RPMI7951 (cell line): ENCODE measurements around the gene GPX5. TPM values are rescaled to one million over a fixed set of nuclear protein-coding genes. Genes with fewer than 3 reads are reported as not detected.
"Not testable (repeated sequence)": the region's sequence is repeated elsewhere in the genome, so short reads cannot be mapped to it uniquely, and the experiment has no call there.

ENCODE experiments used
- DNase-seq: peaks from one replicate; pipeline ENCODE4 v3.0.0-alpha.2; 2012; ENCODE audit warnings: low read depth
- total RNA-seq: library from RNA; depleted of rRNA; stranded (reverse); fragments of >200 nt; shearing (Covaris generic); gene quantifications from 2 replicates; pipeline ENCODE4 v1.2.3, GENCODE V29; 2014

Gene GPX5
- total RNA-seq, 1 experiment from 2014 or later = not detected

- not testable (repeated sequence) for DNase-seq
Measured at GRCh38 chr6:28512387-28512786, 13.3 kb upstream of the GPX5 start.

GRCh38 chr6:28515676-28516075 lies 10.0 kb upstream of the GPX5 start, which contains the start of gene GPX6:
TSS of gene GPX6 (minus strand) at chr6:28515793. CDS start at chr6:28515743, 50 bp downstream.
- DNase-seq = no peak

GRCh38 chr6:28517964-28518363 lies 7.7 kb upstream of the GPX5 start:
- no peak for DNase-seq

- no peak for DNase-seq
Measured at GRCh38 chr6:28522594-28523240, 3.0 kb upstream of the GPX5 start.

- no peak for DNase-seq
Measured at GRCh38 chr6:28523241-28523622, 2.4 kb upstream of the GPX5 start.

GRCh38 chr6:28530777-28531176 lies 5.1 kb downstream of the GPX5 start:
- DNase-seq = no peak

- DNase-seq = peak; percentile 11
Measured at GRCh38 chr6:28531479-28532128, 5.9 kb downstream of the GPX5 start.

GRCh38 chr6:28534306-28534705 lies 8.6 kb downstream of the GPX5 start:
- no peak for DNase-seq

- no peak for DNase-seq
Measured at GRCh38 chr6:28534875-28535274, 9.2 kb downstream of the GPX5 start.

- peak; percentile 10 for DNase-seq
Measured at GRCh38 chr6:28537065-28537464, 11.4 kb downstream of the GPX5 start.

- DNase-seq = peak; percentile 17
Measured at GRCh38 chr6:28537509-28538140, 11.9 kb downstream of the GPX5 start.

GRCh38 chr6:28541996-28542395 lies 16.3 kb downstream of the GPX5 start:
- DNase-seq = no peak

GRCh38 chr6:28542440-28543296 lies 17.0 kb downstream of the GPX5 start:
- DNase-seq = peak; percentile 77

GRCh38 chr6:28543651-28544610 lies 18.2 kb downstream of the GPX5 start:
- DNase-seq = peak; percentile 6

GRCh38 chr6:28545955-28546354 lies 20.3 kb downstream of the GPX5 start:
- DNase-seq = no peak

- DNase-seq = not testable (repeated sequence)
Measured at GRCh38 chr6:28547003-28547402, 21.3 kb downstream of the GPX5 start.

GRCh38 chr6:28551891-28552666 lies 26.4 kb downstream of the GPX5 start:
- no peak for DNase-seq

GRCh38 chr6:28553384-28553985 lies 27.8 kb downstream of the GPX5 start:
- DNase-seq = no peak

GRCh38 chr6:28553986-28554881 lies 28.6 kb downstream of the GPX5 start:
- peak; percentile 22 for DNase-seq
